ENCODE results near the gene CPA5.
A peak's percentile ranks its signal among the peaks of the same experiment; 100 is the strongest.
"Not testable (repeated sequence)": the region's sequence is repeated elsewhere in the genome, so short reads cannot be mapped to it uniquely, and the experiment has no call there.

CPA5 gene

GRCh38 chr7:130359276-130359857, 14.8 kb downstream of the CPA5 start:
- DNase-seq (ENCODE audit: low read depth): no peak

GRCh38 chr7:130360518-130360917, 15.9 kb downstream of the CPA5 start:
- DNase-seq (ENCODE audit: low read depth): no peak

GRCh38 chr7:130361681-130362080, 17.1 kb downstream of the CPA5 start:
- no peak for DNase-seq (ENCODE audit: low read depth)

- no peak for DNase-seq (ENCODE audit: low read depth)
Observed at GRCh38 chr7:130362251-130362816, 17.7 kb downstream of the CPA5 start.

GRCh38 chr7:130363026-130363847, 18.6 kb downstream of the CPA5 start:
- DNase-seq (ENCODE audit: low read depth): peak; percentile 98

- no peak for DNase-seq (ENCODE audit: low read depth)
Observed at GRCh38 chr7:130364451-130364850, 19.8 kb downstream of the CPA5 start.

GRCh38 chr7:130365088-130365487, 20.5 kb downstream of the CPA5 start:
- DNase-seq (ENCODE audit: low read depth): peak; percentile 16

GRCh38 chr7:130365511-130366441, 21.2 kb downstream of the CPA5 start:
- DNase-seq (ENCODE audit: low read depth): peak; percentile 87

- DNase-seq (ENCODE audit: low read depth): peak; percentile 55
Observed at GRCh38 chr7:130366564-130366963, 21.9 kb downstream of the CPA5 start.

- DNase-seq (ENCODE audit: low read depth): no peak
Observed at GRCh38 chr7:130367088-130367755, 22.6 kb downstream of the CPA5 start.

- no peak for DNase-seq (ENCODE audit: low read depth)
Observed at GRCh38 chr7:130367836-130368746, 23.5 kb downstream of the CPA5 start.

- peak; percentile 90 for DNase-seq (ENCODE audit: low read depth)
Observed at GRCh38 chr7:130369110-130369711, 24.6 kb downstream of the CPA5 start.

- peak; percentile 49 for DNase-seq (ENCODE audit: low read depth)
Observed at GRCh38 chr7:130369831-130370550, 25.4 kb downstream of the CPA5 start.

- DNase-seq (ENCODE audit: low read depth): peak; percentile 75
Observed at GRCh38 chr7:130371046-130371445, 26.4 kb downstream of the CPA5 start.

GRCh38 chr7:130372402-130373165, 28.0 kb downstream of the CPA5 start:
- DNase-seq (ENCODE audit: low read depth): no peak

- DNase-seq (ENCODE audit: low read depth): no peak
Observed at GRCh38 chr7:130374507-130374906, 29.9 kb downstream of the CPA5 start.

GRCh38 chr7:130376461-130376860, 31.8 kb downstream of the CPA5 start:
- DNase-seq (ENCODE audit: low read depth): not testable (repeated sequence)

GRCh38 chr7:130377178-130377577, 32.6 kb downstream of the CPA5 start:
- DNase-seq (ENCODE audit: low read depth): no peak

- DNase-seq (ENCODE audit: low read depth): no peak
Observed at GRCh38 chr7:130379019-130379418, 34.4 kb downstream of the CPA5 start.
